Adipocyte (in vitro differentiated cells): Measurements from ENCODE around the gene GNB1L.

Source experiments
- DNase-seq: peaks from one replicate; pipeline ENCODE4 v3.0.0-alpha.2; 2015; ENCODE audit warnings: low read depth
- H3K27me3 ChIP-seq: replicated peaks from 2 replicates; pipeline ENCODE4 v1.7.0; 2013; ENCODE audit warnings: mild to moderate bottlenecking, low read length, moderate library complexity; ENCODE audit not compliant: control insufficient read depth, insufficient read depth
- H3K36me3 ChIP-seq: 2 replicates; pipeline ENCODE4 v1.7.0; 2013; ENCODE audit warnings: low read length, mild to moderate bottlenecking, moderate library complexity; ENCODE audit not compliant: control insufficient read depth, insufficient read depth, severe bottlenecking
- H3K4me1 ChIP-seq: 2 replicates; pipeline ENCODE4 v1.7.0; 2013; ENCODE audit warnings: mild to moderate bottlenecking, low read length, moderate library complexity; ENCODE audit not compliant: control insufficient read depth, insufficient read depth
- H3K4me3 ChIP-seq: 2 replicates; pipeline ENCODE4 v1.7.0; 2013; ENCODE audit warnings: mild to moderate bottlenecking, low read length, moderate library complexity
- H3K9ac ChIP-seq: 2 replicates; pipeline ENCODE4 v1.7.0; 2013; ENCODE audit warnings: mild to moderate bottlenecking, low read length, moderate library complexity
- H3K9me3 ChIP-seq: 2 replicates; pipeline ENCODE4 v1.7.0; 2013; ENCODE audit warnings: mild to moderate bottlenecking, low read length, moderate library complexity; ENCODE audit not compliant: control insufficient read depth

GNB1L gene

GRCh38 chr22:19873138-19873959 lies 18.7 kb upstream of the GNB1L start:
- H3K9me3 ChIP-seq: no peaks in the 10 kb centered on the region
- H3K9ac ChIP-seq: no peak overlapping the region
- no peak overlapping the region for H3K4me3 ChIP-seq
- no peak for DNase-seq
- H3K27me3 ChIP-seq: no peaks in the 10 kb centered on the region
- peaks cover 9% of the 10 kb centered on the region for H3K4me1 ChIP-seq
- H3K36me3 ChIP-seq: no peaks in the 10 kb centered on the region

GRCh38 chr22:19872779-19873137 lies 18.1 kb upstream of the GNB1L start:
- DNase-seq: no peak
- H3K4me1 ChIP-seq: peaks cover 3% of the 10 kb centered on the region
- H3K9ac ChIP-seq: no peak overlapping the region
- no peaks in the 10 kb centered on the region for H3K36me3 ChIP-seq
- no peaks in the 10 kb centered on the region for H3K27me3 ChIP-seq
- no peak overlapping the region for H3K4me3 ChIP-seq
- no peaks in the 10 kb centered on the region for H3K9me3 ChIP-seq

- H3K9ac ChIP-seq: no peak overlapping the region
- H3K27me3 ChIP-seq: no peaks in the 10 kb centered on the region
- no peaks in the 10 kb centered on the region for H3K9me3 ChIP-seq
- DNase-seq: no peak
- H3K36me3 ChIP-seq: no peaks in the 10 kb centered on the region
- H3K4me3 ChIP-seq: no peak overlapping the region
- H3K4me1 ChIP-seq: no peaks in the 10 kb centered on the region
These were observed 17.4 kb upstream of the GNB1L start for GRCh38 chr22:19871845-19872778.

- Histone ChIP-seq H3K4me3 (no peak overlapping the region), H3K4me1 (no peaks in the 10 kb centered on the region), H3K36me3 (no peaks in the 10 kb centered on the region), H3K27me3 (no peaks in the 10 kb centered on the region), H3K9ac (no peak overlapping the region), H3K9me3 (no peaks in the 10 kb centered on the region)
- no peak for DNase-seq
These were observed 16.6 kb upstream of the GNB1L start for GRCh38 chr22:19871023-19871844.

- no peak for DNase-seq
- Histone ChIP-seq H3K9ac (no peak overlapping the region), H3K9me3 (no peaks in the 10 kb centered on the region), H3K4me3 (no peak overlapping the region), H3K4me1 (no peaks in the 10 kb centered on the region), H3K36me3 (no peaks in the 10 kb centered on the region), H3K27me3 (no peaks in the 10 kb centered on the region)
These were observed 15.7 kb upstream of the GNB1L start for GRCh38 chr22:19870153-19871022.

GRCh38 chr22:19869497-19870152 lies 15.0 kb upstream of the GNB1L start:
- Histone ChIP-seq H3K4me1 (no peaks in the 10 kb centered on the region), H3K27me3 (no peaks in the 10 kb centered on the region), H3K4me3 (no peak overlapping the region), H3K9me3 (no peaks in the 10 kb centered on the region), H3K36me3 (no peaks in the 10 kb centered on the region), H3K9ac (no peak overlapping the region)
- DNase-seq: no peak

- Histone ChIP-seq H3K27me3 (no peaks in the 10 kb centered on the region), H3K9ac (no peak overlapping the region), H3K4me1 (no peaks in the 10 kb centered on the region), H3K36me3 (no peaks in the 10 kb centered on the region), H3K4me3 (no peak overlapping the region), H3K9me3 (no peaks in the 10 kb centered on the region)
- DNase-seq: no peak
These were observed 14.2 kb upstream of the GNB1L start for GRCh38 chr22:19868773-19869471.

- Histone ChIP-seq H3K9ac (no peak overlapping the region), H3K4me3 (no peak overlapping the region), H3K9me3 (no peaks in the 10 kb centered on the region), H3K27me3 (no peaks in the 10 kb centered on the region), H3K36me3 (no peaks in the 10 kb centered on the region), H3K4me1 (no peaks in the 10 kb centered on the region)
- DNase-seq: no peak
These were observed 13.7 kb upstream of the GNB1L start for GRCh38 chr22:19868333-19868732.

- Histone ChIP-seq H3K4me1 (no peaks in the 10 kb centered on the region), H3K27me3 (no peaks in the 10 kb centered on the region)
These were observed 12.9 kb upstream of the GNB1L start for GRCh38 chr22:19867617-19868016.

GRCh38 chr22:19866665-19867009 lies 12.0 kb upstream of the GNB1L start:
- H3K36me3 ChIP-seq: no peaks in the 10 kb centered on the region
- no peak overlapping the region for H3K4me3 ChIP-seq
- H3K9ac ChIP-seq: no peak overlapping the region
- H3K27me3 ChIP-seq: no peaks in the 10 kb centered on the region
- no peaks in the 10 kb centered on the region for H3K4me1 ChIP-seq
- no peak for DNase-seq
- no peaks in the 10 kb centered on the region for H3K9me3 ChIP-seq

More at GRCh38 chr22:19867617-19868016, 12.9 kb upstream of the GNB1L start:
- no peak overlapping the region for H3K9ac ChIP-seq
- H3K9me3 ChIP-seq: no peaks in the 10 kb centered on the region
- H3K4me3 ChIP-seq: no peak overlapping the region
- H3K36me3 ChIP-seq: no peaks in the 10 kb centered on the region
- DNase-seq: no peak
